HepG2 (cell line): Measurements from ENCODE around the gene TLR1.

ENCODE experiments used
- EHMT2 ChIP-seq: fragments of 200-600 bp; sonication (generic); IDR thresholded peaks from 2 replicates; pipeline ENCODE4 v1.7.0; 2017; ENCODE audit warnings: antibody characterized with exemption, low read depth, low read length, borderline replicate concordance
- ZZZ3 ChIP-seq: sonication (generic); formaldehyde crosslinking; IDR thresholded peaks from 2 replicates; pipeline ENCODE4 v1.4.0; 2020; ENCODE audit warnings: missing genetic modification reagents, mild to moderate bottlenecking, borderline replicate concordance

- no peak for TF ChIP-seq ZZZ3 (CRISPR knock-in tag)
- no peak for TF ChIP-seq EHMT2
Measured at GRCh38 chr4:38774181-38774955, 30.2 kb downstream of the TLR1 start.
